H9 (cell line): ENCODE measurements around the gene CES1. TPM values are rescaled to one million over a fixed set of nuclear protein-coding genes. Genes with fewer than 3 reads are reported as not detected.
"Not testable (repeated sequence)": the region's sequence is repeated elsewhere in the genome, so short reads cannot be mapped to it uniquely, and the experiment has no call there.

ENCODE experiments used
- DNase-seq: peaks from one replicate; pipeline ENCODE4 v3.0.0-alpha.2; 2017
- H2AFZ ChIP-seq: one replicate; pipeline ENCODE4 v1.6.1; 2013; ENCODE audit warnings: mild to moderate bottlenecking, low read length, control low read depth, moderate library complexity
- H2AK5ac ChIP-seq: 2 replicates; pipeline ENCODE4 v1.6.1; 2013; ENCODE audit warnings: low read length, control low read depth, mixed read lengths; ENCODE audit not compliant: insufficient read length
- H2BK120ac ChIP-seq: one replicate; pipeline ENCODE4 v1.6.1; 2013; ENCODE audit warnings: low read depth, mild to moderate bottlenecking, low read length, control low read depth, inconsistent platforms; ENCODE audit not compliant: poor library complexity, severe bottlenecking
- H2BK12ac ChIP-seq: 2 replicates; pipeline ENCODE4 v1.6.1; 2013; ENCODE audit warnings: low read length, control low read depth, mixed read lengths, low read depth; ENCODE audit not compliant: insufficient read length
- H2BK15ac ChIP-seq: 2 replicates; pipeline ENCODE4 v1.6.1; 2013; ENCODE audit warnings: low read depth, low read length, control low read depth
- H2BK20ac ChIP-seq: one replicate; pipeline ENCODE4 v1.6.1; 2013; ENCODE audit warnings: low read depth, mild to moderate bottlenecking, low read length, control low read depth, inconsistent platforms; ENCODE audit not compliant: poor library complexity, severe bottlenecking
- H2BK5ac ChIP-seq: 2 replicates; pipeline ENCODE4 v1.6.1; 2013; ENCODE audit warnings: low read length, control low read depth, mixed read lengths; ENCODE audit not compliant: insufficient read length
- H3K14ac ChIP-seq: 2 replicates; pipeline ENCODE4 v1.6.1; 2013; ENCODE audit warnings: low read length, control low read depth; ENCODE audit not compliant: insufficient read depth
- H3K18ac ChIP-seq: 2 replicates; pipeline ENCODE4 v1.6.1; 2013; ENCODE audit warnings: low read depth, mild to moderate bottlenecking, mixed read lengths, low read length, control low read depth; ENCODE audit not compliant: insufficient read length
- H3K23ac ChIP-seq: 2 replicates; pipeline ENCODE4 v1.6.1; 2013; ENCODE audit warnings: low read length, control low read depth, mixed read lengths, low read depth; ENCODE audit not compliant: insufficient read length
- H3K23me2 ChIP-seq: 2 replicates; pipeline ENCODE4 v1.6.1; 2013; ENCODE audit warnings: low read depth, mild to moderate bottlenecking, mixed read lengths, low read length, control low read depth; ENCODE audit not compliant: insufficient read length, poor library complexity, severe bottlenecking
- H3K27ac ChIP-seq: 2 replicates; pipeline ENCODE4 v1.5.1; 2013; ENCODE audit warnings: low read length, control low read depth, mixed read lengths, low read depth; ENCODE audit not compliant: insufficient read length
- H3K27me3 ChIP-seq: 2 replicates; pipeline ENCODE4 v1.6.1; 2013; ENCODE audit warnings: low read length, control low read depth, inconsistent platforms; ENCODE audit not compliant: insufficient read depth
- H3K4ac ChIP-seq: 2 replicates; pipeline ENCODE4 v1.6.1; 2013; ENCODE audit warnings: low read depth, mild to moderate bottlenecking, control low read depth, inconsistent platforms, low read length, moderate library complexity
- H3K4me1 ChIP-seq: 2 replicates; pipeline ENCODE4 v1.6.1; 2013; ENCODE audit warnings: low read length, control low read depth, inconsistent platforms; ENCODE audit not compliant: insufficient read depth
- H3K4me2 ChIP-seq: 2 replicates; pipeline ENCODE4 v1.6.1; 2013; ENCODE audit warnings: low read length, control low read depth, mixed read lengths; ENCODE audit not compliant: insufficient read length, insufficient read depth
- H3K56ac ChIP-seq: 2 replicates; pipeline ENCODE4 v1.6.1; 2013; ENCODE audit warnings: low read depth, mild to moderate bottlenecking, mixed read lengths, low read length, control low read depth; ENCODE audit not compliant: insufficient read length
- H3K79me1 ChIP-seq: 2 replicates; pipeline ENCODE4 v1.6.1; 2013; ENCODE audit warnings: low read depth, mild to moderate bottlenecking, moderate library complexity, low read length, control low read depth, inconsistent platforms; ENCODE audit not compliant: insufficient read depth, poor library complexity, severe bottlenecking
- H3K79me2 ChIP-seq: 2 replicates; pipeline ENCODE4 v1.6.1; 2013; ENCODE audit warnings: low read length, control low read depth, inconsistent platforms; ENCODE audit not compliant: insufficient read depth
- H3K9ac ChIP-seq: 2 replicates; pipeline ENCODE4 v1.6.1; 2013; ENCODE audit warnings: low read length, control low read depth, mixed read lengths; ENCODE audit not compliant: insufficient read length; ENCODE audit errors: extremely low read depth
- H3K9me3 ChIP-seq: one replicate; pipeline ENCODE4 v1.6.1; 2013; ENCODE audit warnings: low read depth, low read length, inconsistent platforms; ENCODE audit not compliant: control insufficient read depth
- H3T11ph ChIP-seq: one replicate; pipeline ENCODE4 v1.6.1; 2013; ENCODE audit warnings: mild to moderate bottlenecking, low read length, control low read depth, inconsistent platforms
- H4K20me1 ChIP-seq: one replicate; pipeline ENCODE4 v1.6.1; 2013; ENCODE audit not compliant: control insufficient read depth, insufficient read length, insufficient read depth
- H4K5ac ChIP-seq: 2 replicates; pipeline ENCODE4 v1.6.1; 2013; ENCODE audit warnings: low read depth, mild to moderate bottlenecking, mixed read lengths, low read length, control low read depth; ENCODE audit not compliant: insufficient read length
- H4K8ac ChIP-seq: replicated peaks from 2 replicates; pipeline ENCODE4 v1.6.1; 2013; ENCODE audit warnings: low read length, control low read depth, mixed read lengths, low read depth; ENCODE audit not compliant: insufficient read length
- H4K91ac ChIP-seq: 2 replicates; pipeline ENCODE4 v1.6.1; 2013; ENCODE audit warnings: low read depth, mild to moderate bottlenecking, moderate library complexity, mixed read lengths, low read length, control low read depth; ENCODE audit not compliant: insufficient read length
- H3K27ac Mint-ChIP-seq, 3 experiments: 2 replicates in 2 of 3; 3 replicates in 1 of 3; pipeline ENCODE4 v1.8.0; 2020 to 2021; ENCODE audit warnings: mixed read lengths in 3 of 3, mild to moderate bottlenecking in 1 of 3, moderate library complexity in 1 of 3
- H3K27me3 Mint-ChIP-seq: 2 replicates; pipeline ENCODE4 v1.8.0; 2021; ENCODE audit warnings: low read depth, mild to moderate bottlenecking, moderate library complexity, mixed read lengths
- H3K36me3 Mint-ChIP-seq, 3 experiments: 2 replicates in 2 of 3; 3 replicates in 1 of 3; pipeline ENCODE4 v1.8.0; 2020 to 2021; ENCODE audit warnings: low read depth in 3 of 3, mixed read lengths in 3 of 3; ENCODE audit not compliant: insufficient read depth in 1 of 3
- H3K4me1 Mint-ChIP-seq, 2 experiments: 2 replicates each; pipeline ENCODE4 v1.8.0; 2020; ENCODE audit warnings: mixed read lengths in 2 of 2
- H3K4me3 Mint-ChIP-seq, 2 experiments: 2 replicates in 1 of 2; 3 replicates in 1 of 2; pipeline ENCODE4 v1.8.0; 2020 to 2021; ENCODE audit warnings: mild to moderate bottlenecking in 2 of 2, mixed read lengths in 2 of 2, moderate library complexity in 1 of 2
- H3K9me3 Mint-ChIP-seq, 2 experiments: 2 replicates in 1 of 2; 3 replicates in 1 of 2; pipeline ENCODE4 v1.8.0; 2020; ENCODE audit warnings: mild to moderate bottlenecking in 2 of 2, mixed read lengths in 2 of 2, moderate library complexity in 1 of 2
- WGBS: extraction: QIAGEN DNeasy Blood & Tissue Kit; methylation state at CpG from one replicate; pipeline ENCODE4 v1.1.7; 2013; ENCODE audit warnings: missing lambda C conversion rate, low lambda C conversion rate, mixed read lengths; ENCODE audit not compliant: insufficient read length; ENCODE audit errors: extremely low coverage; 5-methylcytosine and 5-hydroxymethylcytosine counted together
- total RNA-seq: library from RNA; stranded (reverse); gene quantifications from 2 replicates; pipeline ENCODE4 v1.2.1, GENCODE V29; 2021
- TF ChIP-seq, protein P1 (sequence below): fragments of 200-600 bp; sonication (generic); conservative IDR thresholded peaks from 3 replicates; pipeline ENCODE4 v1.8.0; 2021; ENCODE audit warnings: antibody characterized with exemption, mild to moderate bottlenecking

Gene CES1
- total RNA-seq, 1 experiment from 2014 or later = not detected

DNA sequence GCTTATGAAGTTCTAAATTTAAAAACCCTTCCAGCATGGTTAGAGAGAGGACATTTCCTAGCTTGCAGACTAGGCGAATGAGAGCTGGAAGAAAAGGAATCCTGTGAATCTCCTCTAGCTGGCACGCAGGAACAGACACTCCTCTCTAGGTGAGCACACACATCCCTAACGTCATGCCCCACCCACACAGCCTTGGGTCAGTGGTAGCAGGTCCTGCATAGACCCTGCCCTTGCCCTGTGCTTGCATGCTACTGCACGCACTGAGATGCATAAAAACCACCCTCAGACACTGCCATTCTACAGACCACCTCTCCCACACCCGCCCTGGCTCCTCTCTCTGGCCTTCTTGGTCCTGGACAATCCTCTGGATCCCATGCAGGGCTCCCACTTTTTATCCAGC lies 23.5 kb downstream of the CES1 start:
- H2BK120ac ChIP-seq = no peak overlapping the region
- no peaks in the 10 kb centered on the region for H3K79me2 ChIP-seq
- H3K9ac ChIP-seq = no peak overlapping the region
- peaks cover 14 to 17% of the 10 kb centered on the region in 2 experiments for H3K4me1 Mint-ChIP-seq
- no peak overlapping the region for H2BK15ac ChIP-seq
- no peak overlapping the region for H2AFZ ChIP-seq
- no peak overlapping the region for H2BK20ac ChIP-seq
- peak; percentile 38 for DNase-seq
- H3K23ac ChIP-seq = no peak overlapping the region
- H3K27ac Mint-ChIP-seq = peak overlapping the region in 1 of 3 experiments; percentile 40; a peak in 1 of 7 replicates
- H4K8ac ChIP-seq = no peak overlapping the region
- TF ChIP-seq, protein P1, sequence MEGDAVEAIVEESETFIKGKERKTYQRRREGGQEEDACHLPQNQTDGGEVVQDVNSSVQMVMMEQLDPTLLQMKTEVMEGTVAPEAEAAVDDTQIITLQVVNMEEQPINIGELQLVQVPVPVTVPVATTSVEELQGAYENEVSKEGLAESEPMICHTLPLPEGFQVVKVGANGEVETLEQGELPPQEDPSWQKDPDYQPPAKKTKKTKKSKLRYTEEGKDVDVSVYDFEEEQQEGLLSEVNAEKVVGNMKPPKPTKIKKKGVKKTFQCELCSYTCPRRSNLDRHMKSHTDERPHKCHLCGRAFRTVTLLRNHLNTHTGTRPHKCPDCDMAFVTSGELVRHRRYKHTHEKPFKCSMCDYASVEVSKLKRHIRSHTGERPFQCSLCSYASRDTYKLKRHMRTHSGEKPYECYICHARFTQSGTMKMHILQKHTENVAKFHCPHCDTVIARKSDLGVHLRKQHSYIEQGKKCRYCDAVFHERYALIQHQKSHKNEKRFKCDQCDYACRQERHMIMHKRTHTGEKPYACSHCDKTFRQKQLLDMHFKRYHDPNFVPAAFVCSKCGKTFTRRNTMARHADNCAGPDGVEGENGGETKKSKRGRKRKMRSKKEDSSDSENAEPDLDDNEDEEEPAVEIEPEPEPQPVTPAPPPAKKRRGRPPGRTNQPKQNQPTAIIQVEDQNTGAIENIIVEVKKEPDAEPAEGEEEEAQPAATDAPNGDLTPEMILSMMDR = no peak
- no peak overlapping the region for H3K27ac ChIP-seq
- H3K4ac ChIP-seq = no peak overlapping the region
- no peak overlapping the region for H3K4me3 Mint-ChIP-seq
- H3K27me3 ChIP-seq = no peaks in the 10 kb centered on the region
- H3K36me3 Mint-ChIP-seq = no peaks in the 10 kb centered on the region
- no peaks in the 10 kb centered on the region for H3K9me3 ChIP-seq
- H3T11ph ChIP-seq = no peak overlapping the region
- H2BK12ac ChIP-seq = no peak overlapping the region
- no peak overlapping the region for H3K56ac ChIP-seq
- no peak overlapping the region for H3K14ac ChIP-seq
- no peaks in the 10 kb centered on the region for H4K20me1 ChIP-seq
- no peaks in the 10 kb centered on the region for H3K9me3 Mint-ChIP-seq
- H3K79me1 ChIP-seq = no peaks in the 10 kb centered on the region
- no peak overlapping the region for H4K91ac ChIP-seq
- no peaks in the 10 kb centered on the region for H3K23me2 ChIP-seq
- no peak overlapping the region for H2BK5ac ChIP-seq
- peaks cover 28% of the 10 kb centered on the region for H3K27me3 Mint-ChIP-seq
- H3K4me2 ChIP-seq = no peak overlapping the region
- H3K4me1 ChIP-seq = 0 out of 2 replicates have a peak, but pooled peaks cover 2% of the 10 kb centered on the region
- no CpG with 5 or more reads among the region's 5 CpGs for WGBS
- H2AK5ac ChIP-seq = no peak overlapping the region
- H3K18ac ChIP-seq = no peak overlapping the region
- H4K5ac ChIP-seq = no peak overlapping the region

DNA sequence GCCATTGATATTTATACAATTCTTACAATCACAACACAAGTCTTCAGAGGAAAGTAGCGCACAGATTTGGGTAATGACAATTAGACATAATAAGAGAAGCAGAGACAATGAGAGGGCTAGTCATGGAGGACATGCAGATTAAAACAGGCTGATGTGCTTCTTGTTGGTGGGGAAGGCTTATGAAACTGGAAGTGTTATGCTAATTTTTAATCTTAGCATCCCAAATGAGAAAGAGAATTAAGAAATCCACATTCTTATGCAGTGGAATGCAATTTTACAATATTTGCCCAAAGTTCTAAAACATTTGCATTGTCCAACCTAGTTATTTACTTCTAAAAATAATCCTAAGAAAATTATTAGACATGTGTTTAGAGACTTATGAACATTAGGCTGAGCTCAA lies 24.6 kb downstream of the CES1 start:
- H3K14ac ChIP-seq, H3K9me3 Mint-ChIP-seq, H3K23ac ChIP-seq, H3K36me3 Mint-ChIP-seq, H3K4ac ChIP-seq, H2AK5ac ChIP-seq, H2BK120ac ChIP-seq, DNase-seq, H3K27ac Mint-ChIP-seq, H3K27ac ChIP-seq, H2BK15ac ChIP-seq, H3K56ac ChIP-seq, H4K5ac ChIP-seq, H3K23me2 ChIP-seq, H3K18ac ChIP-seq, H3K9ac ChIP-seq, H4K20me1 ChIP-seq, H3K27me3 ChIP-seq, H3K79me1 ChIP-seq, H3K4me2 ChIP-seq, H4K8ac ChIP-seq, H2AFZ ChIP-seq, H2BK20ac ChIP-seq, H3K4me1 ChIP-seq, H3T11ph ChIP-seq, H3K4me3 Mint-ChIP-seq, H2BK5ac ChIP-seq, H3K9me3 ChIP-seq, H2BK12ac ChIP-seq, H4K91ac ChIP-seq, H3K79me2 ChIP-seq: not testable (repeated sequence)
- Mint-ChIP-seq H3K4me1 (peaks cover 14 to 17% of the 10 kb centered on the region in 2 experiments), H3K27me3 (peaks cover 24% of the 10 kb centered on the region)
- no CpG with 5 or more reads among the region's 1 CpG for WGBS
